HG03354 (cell line): ENCODE measurements around the gene GRID2.

Experiments
- ATAC-seq: cut with Tn5 transposase; IDR thresholded peaks from one replicate; pipeline ENCODE4 v1.9.1; 2021; ENCODE audit warnings: mild to moderate bottlenecking; ENCODE audit not compliant: unreplicated experiment, poor library complexity, severe bottlenecking

The GRID2 gene

DNA sequence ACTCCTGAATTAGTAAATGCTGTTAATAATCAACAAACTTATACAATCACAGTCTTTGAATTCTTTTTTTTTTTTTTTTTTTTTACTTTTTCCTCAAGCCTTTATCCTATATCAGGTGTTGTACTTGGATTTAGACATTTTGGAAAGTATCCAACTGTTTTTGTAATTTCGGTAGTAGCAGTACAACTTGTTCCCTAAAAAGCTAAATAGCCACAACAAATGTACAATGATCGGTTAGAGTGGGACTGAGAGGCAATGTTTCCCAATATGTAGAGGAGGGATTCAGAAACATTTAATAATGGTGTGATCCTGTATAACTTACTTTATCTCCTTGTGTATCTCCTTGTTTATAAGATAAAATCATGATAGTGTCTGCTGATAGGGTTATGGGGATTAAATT is 343.1 kb downstream of the GRID2 start:
- ATAC-seq: no peak

DNA sequence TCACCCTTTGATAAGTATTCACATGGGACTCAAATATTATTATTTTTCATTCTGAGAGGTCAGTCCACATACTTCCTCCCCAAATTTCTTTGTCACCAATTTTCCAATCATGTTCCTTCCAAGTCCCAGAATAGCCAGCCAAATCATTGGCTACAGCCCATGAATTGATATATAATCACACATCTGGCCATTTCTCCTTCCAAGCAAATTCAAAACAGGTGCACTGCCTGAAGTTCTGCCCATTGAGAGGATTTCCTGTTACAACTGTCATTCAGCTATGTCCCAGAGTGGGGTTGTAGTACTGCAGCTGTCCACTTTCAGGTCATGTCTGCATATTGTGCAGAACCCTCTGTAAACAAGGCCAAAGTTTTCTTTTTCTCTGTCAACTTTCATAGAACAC is 347.8 kb downstream of the GRID2 start:
- no peak for ATAC-seq

DNA sequence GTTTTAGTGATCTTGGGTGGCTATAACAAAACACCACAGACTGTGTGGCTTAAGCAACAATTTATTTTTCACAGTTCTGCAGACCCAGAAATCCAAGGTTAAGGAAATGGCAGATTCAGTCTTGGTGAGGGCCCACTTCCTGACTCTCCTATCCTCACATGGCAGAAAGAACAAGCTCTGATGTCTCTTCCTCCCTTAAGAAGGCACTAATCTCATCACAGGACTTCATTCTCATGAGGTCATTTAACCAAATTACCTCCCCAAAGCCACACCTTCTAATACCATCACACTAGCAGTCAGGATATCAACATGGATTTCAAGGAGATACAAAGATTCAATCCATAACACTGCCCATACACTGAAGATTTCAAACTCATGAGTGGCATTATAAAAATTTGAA is 350.3 kb downstream of the GRID2 start:
- no peak for ATAC-seq

DNA sequence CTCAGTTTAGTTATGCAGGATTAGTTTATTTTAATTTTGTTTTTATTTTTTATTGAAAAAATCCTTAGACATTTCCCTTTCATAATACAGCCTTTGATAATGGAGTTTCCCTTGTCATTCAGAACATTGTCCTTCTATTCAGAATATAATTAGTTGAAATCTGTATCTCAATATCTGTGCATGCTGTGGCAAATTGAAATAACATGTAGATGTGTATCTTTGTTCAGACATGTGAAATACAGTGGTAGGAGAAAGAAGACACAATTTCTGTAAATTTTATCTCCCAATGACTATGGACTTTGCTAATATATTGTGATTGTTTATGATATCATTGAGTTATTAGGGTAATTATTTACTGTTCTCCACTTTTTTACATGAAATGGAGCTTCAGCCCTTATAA is 353.9 kb downstream of the GRID2 start:
- no peak for ATAC-seq

DNA sequence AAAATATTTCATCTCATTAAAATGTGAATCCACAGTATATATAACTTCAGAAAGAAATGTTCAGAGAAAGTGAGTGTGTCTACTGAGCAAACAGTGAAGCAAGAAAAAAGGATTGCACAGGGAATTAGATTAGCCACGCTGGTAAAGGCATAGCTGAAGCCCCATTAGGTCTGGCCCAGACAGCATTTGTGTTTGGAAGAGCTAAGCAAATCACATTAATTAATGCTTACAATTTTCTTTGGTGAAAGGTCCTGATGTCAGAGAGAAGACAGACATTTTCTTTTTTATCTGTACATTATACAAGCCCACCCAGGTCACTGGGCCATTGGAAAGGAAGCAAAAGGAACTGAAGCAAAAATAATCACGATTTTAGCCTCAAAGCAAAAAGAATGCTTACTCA is 354.6 kb downstream of the GRID2 start:
- ATAC-seq: no peak

DNA sequence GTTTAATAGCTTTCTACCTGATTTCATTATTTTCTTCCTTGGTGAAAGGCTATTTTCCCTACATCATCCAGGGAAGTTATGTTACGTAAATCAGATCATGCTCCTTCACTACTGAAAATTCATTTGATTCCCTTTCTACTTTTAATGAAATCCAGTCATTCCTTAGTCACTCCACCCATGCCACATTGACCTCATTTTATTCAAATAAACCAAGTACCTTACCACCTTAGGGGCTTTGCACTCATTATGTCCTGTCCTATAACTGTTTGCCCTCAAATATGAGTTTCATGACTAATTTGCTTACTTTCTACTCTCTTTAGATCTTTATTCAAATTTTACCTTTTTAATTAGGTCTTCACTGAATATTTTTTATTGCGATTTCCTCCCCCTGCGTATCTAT is 374.0 kb downstream of the GRID2 start:
- ATAC-seq: no peak

DNA sequence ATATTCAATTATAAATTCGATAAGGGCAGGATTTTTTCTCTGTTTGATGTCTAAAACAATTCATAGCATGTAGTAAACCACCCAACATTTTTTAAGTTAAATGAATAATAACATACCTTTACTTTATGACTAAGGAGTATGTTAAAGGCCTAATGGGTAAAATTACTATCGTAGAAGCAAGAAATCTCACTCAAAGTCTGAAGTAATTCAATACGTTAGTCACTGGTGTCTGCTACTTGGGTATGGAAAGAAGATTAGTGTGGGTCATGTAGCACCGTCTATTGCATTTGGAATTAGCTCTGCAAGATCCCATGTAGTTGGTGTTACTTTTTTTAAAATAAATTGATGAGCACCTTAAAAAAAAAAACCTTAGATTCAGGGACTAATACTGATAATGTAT is 374.5 kb downstream of the GRID2 start:
- ATAC-seq: no peak

DNA sequence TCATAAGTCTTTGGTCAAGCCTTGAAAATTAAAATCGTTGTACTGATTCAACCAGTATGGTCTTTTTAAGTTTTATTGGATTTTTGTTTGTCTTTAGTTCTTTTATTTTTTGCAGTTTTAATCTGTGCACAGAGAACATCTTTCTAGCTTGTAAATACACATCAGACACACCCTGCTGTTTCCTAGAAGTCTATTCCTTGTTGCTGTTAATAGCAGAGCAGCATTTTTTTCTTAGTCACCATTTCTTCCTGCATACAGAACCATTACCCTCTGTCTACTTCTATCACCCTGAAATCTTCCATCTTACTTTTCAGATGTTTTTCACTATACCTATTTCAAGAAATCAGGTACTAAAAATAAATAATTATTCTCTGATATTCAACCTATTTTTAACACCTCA is 375.4 kb downstream of the GRID2 start:
- no peak for ATAC-seq

DNA sequence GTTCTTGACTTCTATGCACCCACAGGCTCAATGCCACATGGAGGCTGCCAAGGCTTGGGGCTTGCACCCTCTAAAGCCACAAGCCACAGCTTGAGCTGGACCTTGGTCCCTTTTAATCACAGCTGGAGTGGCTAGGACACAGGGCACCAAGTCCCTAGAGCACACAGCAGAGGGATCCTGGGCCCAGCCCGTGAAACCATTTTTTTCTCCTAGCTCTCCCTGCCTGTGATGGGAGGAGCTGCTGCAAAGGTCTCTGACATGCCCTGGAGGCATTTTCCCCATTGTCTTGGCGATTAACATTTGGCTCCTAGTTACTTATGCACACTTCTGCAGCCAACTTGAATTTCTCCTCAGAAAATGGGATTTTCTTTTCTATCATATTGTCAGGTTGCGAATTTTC is 410.9 kb downstream of the GRID2 start:
- no peak for ATAC-seq

DNA sequence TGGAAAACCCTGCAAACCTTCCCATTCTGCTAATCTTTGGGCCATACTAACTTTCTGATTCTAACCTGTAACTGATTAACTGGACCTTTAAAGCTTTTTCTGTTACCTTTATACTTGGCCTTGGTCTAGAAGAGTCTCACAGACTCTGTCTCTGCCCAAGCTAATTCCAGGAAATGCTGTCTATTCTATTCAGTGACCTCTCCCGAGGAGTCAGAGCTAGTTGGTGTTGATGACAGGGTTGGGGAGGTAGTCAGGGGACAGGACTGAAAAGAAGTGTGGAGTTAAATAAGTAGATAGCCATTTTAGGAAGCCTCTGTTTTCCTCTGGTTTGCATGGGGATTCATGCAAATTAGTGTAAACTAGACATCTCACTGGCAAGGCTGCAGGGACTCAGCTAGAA is 429.5 kb downstream of the GRID2 start:
- ATAC-seq: no peak

DNA sequence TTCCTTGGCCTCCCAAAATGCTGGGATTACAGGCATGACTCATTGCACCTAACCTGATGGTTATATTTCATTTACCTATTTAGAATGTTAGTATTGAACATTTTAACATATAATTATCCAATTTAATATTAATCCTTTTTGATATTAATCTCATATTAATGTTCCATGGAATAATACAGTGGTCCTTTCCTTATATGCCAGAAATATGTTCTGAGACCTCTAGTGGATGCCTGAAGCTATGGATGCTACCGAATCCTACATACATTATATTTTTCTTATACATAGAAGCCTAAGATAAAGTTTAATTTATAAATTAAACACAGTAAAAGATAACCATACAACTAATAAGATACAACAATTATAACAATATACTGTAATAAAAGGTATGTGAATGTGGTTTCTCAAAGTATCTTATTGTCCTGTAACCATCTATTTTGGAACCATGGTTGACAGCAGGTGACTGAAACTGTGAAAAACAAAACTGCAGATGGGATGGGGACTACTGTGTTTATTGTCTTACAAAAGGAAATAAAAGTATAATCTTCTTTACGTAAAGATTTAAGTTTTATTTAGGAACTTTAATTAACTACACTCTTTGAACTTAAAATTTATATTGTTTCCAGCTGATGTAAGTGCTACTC is 431.4 kb downstream of the GRID2 start:
- no peak for ATAC-seq

DNA sequence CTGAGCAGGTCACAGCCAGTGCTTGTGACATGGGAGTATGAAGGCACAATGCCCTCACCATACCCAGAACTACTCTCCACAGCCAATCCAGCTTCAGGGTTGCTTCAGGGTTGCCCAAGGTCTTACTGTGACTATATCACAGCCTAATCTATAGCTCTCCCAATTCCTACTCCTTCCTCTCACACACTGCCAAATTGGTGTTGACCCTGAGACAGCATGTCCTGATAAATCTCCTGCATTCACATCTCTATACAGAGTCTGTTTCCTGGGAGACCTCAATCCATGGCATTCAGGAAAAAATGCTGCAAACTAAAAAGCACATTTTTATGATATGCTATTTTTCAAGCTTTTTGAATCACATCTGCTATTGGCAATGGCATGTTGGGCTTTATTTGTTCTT is 456.7 kb downstream of the GRID2 start:
- ATAC-seq: no peak

DNA sequence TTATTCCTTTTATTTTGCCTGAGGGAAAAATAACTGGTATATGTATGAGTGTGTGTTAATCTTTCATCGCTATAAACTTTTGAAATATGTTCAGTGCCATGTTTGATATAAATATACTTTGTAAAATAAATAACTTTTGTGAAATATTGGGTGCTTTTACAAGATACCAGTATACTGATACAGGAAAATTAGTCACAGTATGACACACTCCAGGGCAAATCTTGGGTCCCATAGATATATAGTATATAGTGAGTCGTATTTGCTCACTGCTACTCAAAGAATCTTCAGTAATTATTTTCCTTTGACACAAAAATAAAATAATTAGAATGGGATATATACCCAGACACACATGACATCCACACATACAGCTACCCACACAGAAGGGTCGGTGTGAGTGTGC is 472.3 kb downstream of the GRID2 start:
- ATAC-seq: no peak

DNA sequence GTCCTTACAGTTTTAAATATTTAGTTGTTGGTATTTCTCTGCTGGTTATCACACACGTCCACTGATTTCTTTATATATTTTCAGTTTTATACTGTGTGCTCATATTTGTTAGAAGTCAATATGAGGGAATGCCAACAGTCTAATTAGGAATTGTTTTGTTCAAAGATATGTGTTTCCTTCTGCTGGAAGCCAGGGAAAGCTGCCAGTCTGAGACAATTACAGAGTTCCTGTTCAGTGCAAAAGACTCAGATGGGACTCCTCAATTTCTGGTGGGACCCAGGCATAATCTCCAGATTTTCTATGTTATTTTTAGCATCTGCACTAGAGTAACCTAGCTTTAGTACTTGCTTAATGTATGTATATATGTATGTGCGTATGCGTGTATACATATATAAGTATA is 486.0 kb downstream of the GRID2 start:
- no peak for ATAC-seq

DNA sequence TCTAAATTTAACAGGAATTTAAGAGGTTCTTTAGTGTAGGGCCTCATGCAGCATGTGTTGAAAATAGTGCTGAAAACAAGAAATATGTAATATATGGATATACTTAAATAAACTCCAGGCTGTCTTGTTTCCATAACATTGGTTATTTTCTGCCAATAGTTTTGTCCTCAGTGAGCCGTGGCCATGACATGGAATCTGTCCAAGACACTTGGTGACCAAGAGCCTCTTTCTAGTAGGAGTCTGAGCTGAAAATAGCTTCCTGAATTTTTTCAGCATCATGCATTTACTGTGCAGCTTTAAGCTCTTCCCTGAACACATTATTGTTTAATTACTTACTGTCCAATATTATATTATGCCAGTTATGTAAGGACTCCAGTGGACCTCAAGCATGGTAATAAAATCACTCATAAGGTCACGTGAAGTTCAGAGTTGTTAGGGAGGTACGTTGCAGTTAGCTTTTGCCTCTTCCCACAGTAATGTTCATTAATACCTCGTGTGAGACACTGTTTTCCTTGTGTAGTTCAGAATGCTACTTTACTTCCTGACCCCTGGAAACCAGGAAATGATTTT is 488.2 kb downstream of the GRID2 start:
- no peak for ATAC-seq

DNA sequence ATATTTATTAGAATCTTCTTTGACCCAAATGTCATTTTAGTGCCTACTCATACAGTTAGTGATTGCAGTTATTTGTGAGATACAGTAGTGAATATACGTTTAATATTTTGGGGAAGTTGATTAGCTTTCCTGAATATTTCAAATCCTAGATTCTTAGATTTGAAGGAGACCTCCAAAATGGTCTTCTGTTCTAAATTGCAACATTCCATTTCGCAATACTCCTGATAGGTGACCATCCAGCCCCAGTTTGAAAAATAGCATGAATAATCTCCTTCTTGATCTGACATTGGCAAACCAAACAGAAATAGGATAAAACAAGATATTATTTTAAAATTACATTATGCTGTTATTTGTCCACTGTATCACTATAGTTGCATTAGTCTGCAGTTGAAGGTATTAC is 505.6 kb downstream of the GRID2 start:
- no peak for ATAC-seq

DNA sequence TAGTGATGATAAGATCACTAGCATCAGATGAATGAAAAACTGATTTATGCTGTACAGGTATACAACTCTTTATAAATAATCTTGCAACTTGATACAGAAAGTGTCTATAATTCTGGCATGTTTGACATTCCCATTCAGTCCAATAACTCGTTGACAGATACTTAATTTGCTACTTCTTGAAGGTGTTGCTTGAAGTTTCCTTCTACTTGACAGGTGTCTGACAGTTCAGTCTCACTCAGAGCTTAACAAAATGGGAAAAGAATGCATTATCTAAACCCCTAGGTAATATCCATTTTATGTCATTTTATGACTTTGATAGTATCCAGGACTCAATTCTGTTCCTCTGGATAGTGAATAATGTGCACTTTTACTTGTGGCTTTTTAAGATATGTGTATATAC is 508.9 kb downstream of the GRID2 start:
- ATAC-seq: no peak

DNA sequence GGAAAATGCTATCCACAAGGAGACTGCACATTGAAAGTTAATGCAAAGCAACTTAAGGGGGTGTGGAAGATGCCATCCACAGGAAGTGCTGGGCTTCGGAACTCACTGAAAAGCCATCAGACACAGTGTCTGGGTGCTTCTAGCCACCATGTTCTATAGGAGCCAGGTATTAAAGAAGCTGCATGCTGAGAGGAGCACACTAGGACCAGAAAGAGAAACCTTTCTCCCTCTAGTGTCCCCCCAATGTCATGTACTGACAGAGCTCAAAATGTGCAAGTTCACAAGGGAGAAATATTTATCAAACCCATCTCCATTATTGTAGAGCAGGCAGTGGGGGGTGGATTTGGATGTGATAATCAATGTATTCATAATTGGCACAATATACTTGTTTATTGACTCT is 510.9 kb downstream of the GRID2 start:
- no peak for ATAC-seq

DNA sequence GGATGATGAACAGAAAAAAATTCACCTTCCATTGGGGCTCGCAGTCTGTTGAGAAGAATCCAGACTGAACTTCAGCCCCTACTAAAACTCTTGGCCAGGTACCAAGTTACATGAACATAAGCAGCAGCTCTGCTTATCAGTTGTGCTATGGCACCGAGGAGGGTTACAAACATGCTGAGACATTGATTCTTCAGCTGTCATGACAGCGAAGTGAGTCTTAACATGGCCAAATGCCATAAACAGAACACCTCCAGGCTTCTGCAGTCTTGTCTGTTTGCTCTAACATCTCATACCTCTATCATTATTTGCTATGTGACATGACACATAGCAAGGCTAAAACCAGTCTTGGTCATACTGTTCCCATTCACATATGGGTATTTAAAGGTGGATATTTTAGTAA is 521.5 kb downstream of the GRID2 start:
- no peak for ATAC-seq

DNA sequence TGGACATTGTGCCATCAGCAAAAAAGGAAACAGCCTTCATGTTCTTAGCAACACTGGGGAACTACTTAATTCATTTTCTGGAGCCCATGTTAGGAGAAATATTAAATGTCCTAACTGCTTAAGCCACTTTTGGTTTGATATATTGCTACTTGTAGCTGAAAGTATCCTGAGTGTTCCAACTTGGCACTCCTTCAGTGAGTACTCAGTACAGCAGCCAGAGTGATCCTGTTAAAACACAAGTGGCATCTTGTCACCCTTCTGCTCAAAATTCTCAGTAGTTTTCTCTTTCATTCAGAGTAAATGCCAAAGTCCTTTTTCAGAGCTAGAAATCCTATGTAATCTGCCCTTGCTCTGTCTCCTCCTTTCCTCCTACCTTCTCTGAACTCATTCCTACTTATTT is 522.0 kb downstream of the GRID2 start:
- ATAC-seq: no peak

DNA sequence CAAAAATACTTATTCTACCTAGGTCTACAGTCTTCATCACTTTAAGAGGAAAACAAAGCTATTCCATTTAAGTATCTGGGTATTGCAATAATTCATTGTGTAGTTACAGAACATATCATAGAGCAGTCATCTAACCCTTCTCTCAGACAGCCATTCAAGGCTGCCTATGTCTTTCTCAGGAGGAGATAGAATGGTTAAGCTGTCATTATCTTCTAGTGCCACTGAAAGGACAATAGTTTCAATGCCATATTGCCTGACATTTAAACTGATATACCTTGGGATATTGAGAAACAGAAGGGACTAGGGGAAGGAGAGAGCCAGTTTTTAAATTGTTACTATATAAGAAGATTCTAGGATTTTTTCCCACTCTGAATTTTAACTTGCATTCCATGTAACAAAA is 527.0 kb downstream of the GRID2 start:
- no peak for ATAC-seq

DNA sequence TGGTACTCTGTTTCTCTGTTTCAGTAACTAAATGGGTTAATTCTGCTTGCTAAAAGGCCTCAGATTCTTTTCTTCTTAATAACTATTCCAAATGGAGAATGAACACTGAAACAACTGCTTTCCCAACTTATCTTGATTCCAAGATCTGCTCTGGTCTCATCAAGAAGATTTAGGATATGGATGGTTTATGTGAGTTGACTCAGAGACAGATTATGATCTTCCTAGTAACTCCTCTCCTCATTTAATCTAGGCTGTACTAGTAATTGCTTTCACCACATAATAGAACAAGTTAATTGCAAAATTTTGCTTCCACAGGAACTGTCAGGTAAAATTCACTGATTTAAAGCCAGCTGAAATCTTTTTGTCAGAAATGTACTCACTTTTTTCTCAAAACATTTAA is 537.1 kb downstream of the GRID2 start:
- ATAC-seq: no peak
